ENCODE results near the gene RAVER1. TPM values are rescaled to one million over a fixed set of nuclear protein-coding genes. Genes with fewer than 3 reads are reported as not detected.

The RAVER1 gene
- total and polyA plus RNA-seq, 2 experiments from 2014 or later, result 56.2 to 71.2 TPM

DNA sequence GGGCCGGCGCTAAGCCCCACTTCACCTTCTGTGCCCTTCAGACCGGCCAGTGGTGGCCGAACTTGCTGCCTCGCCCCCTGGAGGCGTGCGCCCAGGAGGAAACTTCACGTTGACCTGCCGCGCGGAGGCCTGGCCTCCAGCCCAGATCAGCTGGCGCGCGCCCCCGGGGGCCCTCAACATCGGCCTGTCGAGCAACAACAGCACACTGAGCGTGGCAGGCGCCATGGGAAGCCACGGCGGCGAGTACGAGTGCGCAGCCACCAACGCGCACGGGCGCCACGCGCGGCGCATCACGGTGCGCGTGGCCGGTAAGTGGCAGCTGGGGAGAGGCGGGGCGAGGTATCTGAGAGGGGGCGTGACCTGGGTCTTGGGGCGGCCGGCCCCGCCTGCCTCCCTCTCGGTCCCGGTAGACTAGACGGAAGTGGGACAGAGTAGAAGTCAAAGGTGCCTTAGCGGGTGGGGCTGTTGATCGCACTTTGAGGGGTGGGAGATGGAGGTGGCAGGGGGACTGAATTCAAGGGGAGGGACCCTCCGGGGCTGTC lies 38.0 kb downstream of the RAVER1 start:
- Histone ChIP-seq H3K4me3 (no peak overlapping the region), H3K4me1 (ENCODE audit: low read depth) (no peaks in the 10 kb centered on the region), H3K9me3 (ENCODE audit: low read depth) (no peaks in the 10 kb centered on the region), H3K27ac (no peak overlapping the region), H3K36me3 (no peaks in the 10 kb centered on the region), H3K27me3 (peaks cover 67% of the 10 kb centered on the region)
- TF ChIP-seq, protein P1, sequence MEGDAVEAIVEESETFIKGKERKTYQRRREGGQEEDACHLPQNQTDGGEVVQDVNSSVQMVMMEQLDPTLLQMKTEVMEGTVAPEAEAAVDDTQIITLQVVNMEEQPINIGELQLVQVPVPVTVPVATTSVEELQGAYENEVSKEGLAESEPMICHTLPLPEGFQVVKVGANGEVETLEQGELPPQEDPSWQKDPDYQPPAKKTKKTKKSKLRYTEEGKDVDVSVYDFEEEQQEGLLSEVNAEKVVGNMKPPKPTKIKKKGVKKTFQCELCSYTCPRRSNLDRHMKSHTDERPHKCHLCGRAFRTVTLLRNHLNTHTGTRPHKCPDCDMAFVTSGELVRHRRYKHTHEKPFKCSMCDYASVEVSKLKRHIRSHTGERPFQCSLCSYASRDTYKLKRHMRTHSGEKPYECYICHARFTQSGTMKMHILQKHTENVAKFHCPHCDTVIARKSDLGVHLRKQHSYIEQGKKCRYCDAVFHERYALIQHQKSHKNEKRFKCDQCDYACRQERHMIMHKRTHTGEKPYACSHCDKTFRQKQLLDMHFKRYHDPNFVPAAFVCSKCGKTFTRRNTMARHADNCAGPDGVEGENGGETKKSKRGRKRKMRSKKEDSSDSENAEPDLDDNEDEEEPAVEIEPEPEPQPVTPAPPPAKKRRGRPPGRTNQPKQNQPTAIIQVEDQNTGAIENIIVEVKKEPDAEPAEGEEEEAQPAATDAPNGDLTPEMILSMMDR (IDR thresholded peaks at IDR 0.05; ENCODE audit: low read depth, low read length), result peak; percentile 27
- DNase-seq (ENCODE audit: low read depth in 1 of 2, low spot score in 1 of 2), result peak; percentile 47 to 56

DNA sequence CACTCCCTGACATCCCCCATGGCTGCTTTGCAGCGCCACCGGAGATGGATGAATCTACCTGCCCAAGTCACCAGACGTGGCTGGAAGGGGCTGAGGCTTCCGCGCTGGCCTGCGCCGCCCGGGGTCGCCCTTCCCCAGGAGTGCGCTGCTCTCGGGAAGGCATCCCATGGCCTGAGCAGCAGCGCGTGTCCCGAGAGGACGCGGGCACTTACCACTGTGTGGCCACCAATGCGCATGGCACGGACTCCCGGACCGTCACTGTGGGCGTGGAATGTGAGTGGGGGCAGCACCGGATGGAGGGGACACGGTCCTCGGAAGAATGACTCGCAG lies 39.0 kb downstream of the RAVER1 start:
- Histone ChIP-seq H3K4me3 (no peak overlapping the region), H3K9me3 (ENCODE audit: low read depth) (no peaks in the 10 kb centered on the region), H3K36me3 (no peaks in the 10 kb centered on the region), H3K4me1 (ENCODE audit: low read depth) (no peaks in the 10 kb centered on the region), H3K27ac (no peak overlapping the region), H3K27me3 (peaks cover 78% of the 10 kb centered on the region)
- TF ChIP-seq, protein P1 (IDR thresholded peaks at IDR 0.05; ENCODE audit: low read depth, low read length), result no peak
- no peak for DNase-seq (ENCODE audit: low read depth in 1 of 2, low spot score in 1 of 2)

DNA sequence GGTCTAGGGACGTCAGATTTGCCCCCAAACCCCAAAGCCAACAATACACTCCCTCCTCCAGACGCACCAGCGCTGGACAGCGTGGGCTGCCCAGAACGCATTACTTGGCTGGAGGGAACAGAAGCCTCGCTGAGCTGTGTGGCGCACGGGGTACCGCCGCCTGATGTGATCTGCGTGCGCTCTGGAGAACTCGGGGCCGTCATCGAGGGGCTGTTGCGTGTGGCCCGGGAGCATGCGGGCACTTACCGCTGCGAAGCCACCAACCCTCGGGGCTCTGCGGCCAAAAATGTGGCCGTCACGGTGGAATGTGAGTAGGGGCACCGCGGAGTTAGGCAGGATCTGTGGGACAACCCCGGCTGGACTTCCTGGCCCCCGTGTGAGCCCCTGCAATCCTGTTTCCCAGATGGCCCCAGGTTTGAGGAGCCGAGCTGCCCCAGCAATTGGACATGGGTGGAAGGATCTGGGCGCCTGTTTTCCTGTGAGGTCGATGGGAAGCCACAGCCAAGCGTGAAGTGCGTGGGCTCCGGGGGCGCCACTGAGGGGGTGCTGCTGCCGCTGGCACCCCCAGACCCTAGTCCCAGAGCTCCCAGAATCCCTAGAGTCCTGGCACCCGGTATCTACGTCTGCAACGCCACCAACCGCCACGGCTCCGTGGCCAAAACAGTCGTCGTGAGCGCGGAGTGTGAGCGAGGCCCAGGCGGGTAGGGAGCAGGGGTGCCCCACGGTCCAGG lies 39.5 kb downstream of the RAVER1 start:
- TF ChIP-seq, protein P1 (IDR thresholded peaks at IDR 0.05; ENCODE audit: low read depth, low read length), result no peak
- DNase-seq (ENCODE audit: low read depth in 1 of 2, low spot score in 1 of 2), result no peak

DNA sequence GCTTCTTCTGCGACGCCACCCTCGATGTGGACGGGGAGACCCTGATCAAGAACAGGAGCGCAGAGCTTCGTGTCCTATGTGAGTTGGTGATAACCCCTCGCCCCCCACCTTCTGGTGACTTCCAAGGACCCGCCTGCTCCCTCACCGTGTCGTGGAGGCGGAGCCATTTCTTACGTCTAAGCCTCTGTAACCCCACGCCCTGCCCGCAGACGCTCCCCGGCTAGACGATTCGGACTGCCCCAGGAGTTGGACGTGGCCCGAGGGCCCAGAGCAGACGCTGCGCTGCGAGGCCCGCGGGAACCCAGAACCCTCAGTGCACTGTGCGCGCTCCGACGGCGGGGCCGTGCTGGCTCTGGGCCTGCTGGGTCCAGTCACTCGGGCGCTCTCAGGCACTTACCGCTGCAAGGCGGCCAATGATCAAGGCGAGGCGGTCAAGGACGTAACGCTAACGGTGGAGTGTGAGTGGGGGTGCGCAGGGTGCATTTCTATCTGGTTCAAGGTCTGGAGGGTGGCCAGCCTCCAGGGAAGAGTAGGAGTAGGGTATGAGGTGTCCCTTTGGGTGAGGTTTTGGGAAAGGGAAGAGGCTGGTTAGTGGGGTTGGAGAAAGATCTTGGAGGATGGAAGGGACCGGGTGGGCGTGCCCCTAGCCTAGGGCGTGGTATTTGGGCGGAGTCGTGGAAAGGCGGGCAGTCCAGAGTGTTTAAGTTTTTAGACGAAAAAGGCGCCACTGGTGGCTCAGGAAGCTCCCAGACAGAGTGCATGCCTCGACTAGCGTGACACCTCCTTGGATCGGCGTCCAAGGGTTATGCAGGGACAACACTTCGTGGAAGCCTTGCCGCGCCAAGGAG lies 40.3 kb downstream of the RAVER1 start:
- H3K4me3 ChIP-seq, result peak overlapping the region; percentile 50
- H3K4me1 ChIP-seq (ENCODE audit: low read depth), result no peaks in the 10 kb centered on the region
- H3K27me3 ChIP-seq, result peaks cover 91% of the 10 kb centered on the region
- TF ChIP-seq, protein P1 (IDR thresholded peaks at IDR 0.05; ENCODE audit: low read depth, low read length), result no peak
- no peak for DNase-seq (ENCODE audit: low read depth in 1 of 2, low spot score in 1 of 2)
- H3K36me3 ChIP-seq, result no peaks in the 10 kb centered on the region
- H3K27ac ChIP-seq, result no peak overlapping the region
- no peaks in the 10 kb centered on the region for H3K9me3 ChIP-seq (ENCODE audit: low read depth)

More for the DNA sequence above, 39.5 kb downstream of the RAVER1 start:
- no peak overlapping the region for H3K4me3 ChIP-seq
- H3K27ac ChIP-seq, result no peak overlapping the region
- no peaks in the 10 kb centered on the region for H3K9me3 ChIP-seq (ENCODE audit: low read depth)
- no peaks in the 10 kb centered on the region for H3K4me1 ChIP-seq (ENCODE audit: low read depth)
- peaks cover 83% of the 10 kb centered on the region for H3K27me3 ChIP-seq
- H3K36me3 ChIP-seq, result no peaks in the 10 kb centered on the region

DNA sequence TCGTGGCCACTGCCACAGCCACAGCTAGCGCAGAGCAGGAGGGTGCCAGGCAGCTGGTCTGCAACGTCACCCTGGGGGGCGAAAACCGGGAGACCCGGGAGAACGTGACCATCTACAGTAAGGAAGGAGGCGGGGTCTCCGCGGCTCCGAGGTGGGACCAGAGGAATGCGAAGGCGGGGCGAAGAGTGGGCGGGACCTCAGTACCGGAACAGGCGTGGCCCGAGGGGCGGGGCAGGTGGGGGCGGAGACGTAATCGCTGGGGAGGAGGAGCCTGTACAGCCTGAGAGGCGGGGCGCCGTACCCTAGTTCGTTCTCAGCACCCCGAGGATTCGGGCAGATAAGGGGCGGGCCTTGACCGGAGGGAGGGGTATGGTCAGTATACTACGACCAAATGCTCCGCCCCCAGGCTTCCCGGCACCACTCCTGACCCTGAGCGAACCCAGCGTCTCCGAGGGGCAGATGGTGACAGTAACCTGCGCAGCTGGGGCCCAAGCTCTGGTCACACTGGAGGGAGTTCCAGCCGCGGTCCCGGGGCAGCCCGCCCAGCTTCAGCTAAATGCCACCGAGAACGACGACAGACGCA lies 41.0 kb downstream of the RAVER1 start:
- Histone ChIP-seq H3K27ac (no peak overlapping the region), H3K9me3 (ENCODE audit: low read depth) (no peaks in the 10 kb centered on the region), H3K4me1 (ENCODE audit: low read depth) (no peaks in the 10 kb centered on the region), H3K27me3 (peaks cover 98% of the 10 kb centered on the region), H3K4me3 (peak overlapping the region; percentile 50), H3K36me3 (no peaks in the 10 kb centered on the region)
- TF ChIP-seq, protein P1 (IDR thresholded peaks at IDR 0.05; ENCODE audit: low read depth, low read length), result no peak
- peak; percentile 85 to 95 for DNase-seq (ENCODE audit: low read depth in 1 of 2, low spot score in 1 of 2)

Data from cardiac muscle cell (in vitro differentiated cells and primary cell).